Prostate gland (tissue), 2 donors: ENCODE results near the gene ZNF385D. TPM values are rescaled to one million over a fixed set of nuclear protein-coding genes. Genes with fewer than 3 reads are reported as not detected.

ENCODE experiments used
- DNase-seq: peaks from one replicate; pipeline ENCODE4 v3.0.0-alpha.2; 2019; ENCODE audit warnings: low spot score
- H3K27ac ChIP-seq, 2 donors: fragments of 200-600 bp; sonication (generic); 2 replicates each; pipeline ENCODE4 v1.5.1; 2017 to 2019
- H3K27me3 ChIP-seq: fragments of 200-600 bp; sonication (generic); replicated peaks from 2 replicates; pipeline ENCODE4 v1.5.1; 2019; ENCODE audit not compliant: insufficient read depth
- H3K36me3 ChIP-seq, 2 donors: fragments of 200-600 bp; sonication (generic); 1 replicate in 1 of 2; 2 replicates in 1 of 2; pipeline versions ENCODE4 v1.5.1 to v1.8.1; 2017 to 2019
- H3K4me1 ChIP-seq: fragments of 200-600 bp; sonication (generic); replicated peaks from 2 replicates; pipeline ENCODE4 v1.5.1; 2019
- H3K4me3 ChIP-seq, 2 donors: fragments of 200-600 bp; sonication (generic); 2 replicates each; pipeline ENCODE4 v1.5.1; 2017 to 2019
- H3K9me3 ChIP-seq: fragments of 200-600 bp; sonication (generic); 2 replicates; pipeline ENCODE4 v1.5.1; 2017
- POLR2A ChIP-seq: fragments of 450-650 bp; IDR thresholded peaks from one replicate; pipeline ENCODE4 v1.6.1; 2016; ENCODE audit warnings: antibody characterized with exemption, mild to moderate bottlenecking
- POLR2AphosphoS5 ChIP-seq: sonication (generic); formaldehyde crosslinking; IDR thresholded peaks from one replicate; pipeline ENCODE4 v1.6.1; 2017; ENCODE audit warnings: antibody characterized with exemption
- WGBS: methylation state at CpG from one replicate; pipeline ENCODE4 v1.1.5; 2018; 5-methylcytosine and 5-hydroxymethylcytosine counted together
- intact Hi-C: fragments of 100-400 bp; cut with DNase I; formaldehyde crosslinking; loops from one replicate; pipeline ENCODE4 v1.14.2; 2022
- total RNA-seq, 2 donors: library from RNA; depleted of rRNA; stranded (reverse); fragments of >200 nt; gene quantifications; one replicate each; pipeline ENCODE4 v1.1.0, GENCODE V29; 2016
- TF ChIP-seq, protein P1 (sequence below), 4 experiments: fragments of 200-600 bp in 2 of 4; fragments of 450-650 bp in 2 of 4; sonication (generic) in 2 of 4; IDR thresholded peaks; 1 replicate in 3 of 4; 2 replicates in 1 of 4; pipeline ENCODE4 v1.5.1; 2016 to 2019; ENCODE audit warnings: antibody characterized with exemption in 4 of 4, mild to moderate bottlenecking in 2 of 4, moderate library complexity in 2 of 4

ZNF385D gene
- total RNA-seq, 2 donors from 2014 or later = 1.0 to 5.9 TPM

DNA sequence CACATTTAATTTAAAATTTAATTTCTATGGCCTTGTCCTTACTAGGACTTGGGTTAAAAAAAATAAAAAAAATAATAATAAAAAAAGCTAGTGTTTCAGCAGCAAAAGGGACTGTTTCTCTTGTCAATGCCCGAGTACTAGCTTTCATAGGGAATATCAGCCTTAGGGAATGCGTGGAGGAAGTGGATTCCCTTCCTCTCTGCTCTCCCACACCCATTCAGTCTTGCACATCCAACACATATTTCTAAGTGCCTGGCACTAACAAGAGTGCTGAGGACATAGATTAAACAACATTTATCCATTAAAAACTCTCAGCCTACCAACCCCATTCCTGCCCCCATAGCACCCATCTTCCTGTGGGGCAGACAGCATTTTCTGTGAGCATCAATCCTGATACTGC, 6.2 kb downstream of the ZNF385D start:
- Histone ChIP-seq H3K4me3 (no peak overlapping the region), H3K36me3 (no peaks in the 10 kb centered on the region), H3K4me1 (no peaks in the 10 kb centered on the region), H3K9me3 (no peaks in the 10 kb centered on the region), H3K27me3 (no peaks in the 10 kb centered on the region), H3K27ac (no peak overlapping the region)
- WGBS = 75% methylated on average over 2 of the region's 2 CpGs
- no peak for TF ChIP-seq POLR2A
- no peak for DNase-seq
- intact Hi-C loops = no loop called here

DNA sequence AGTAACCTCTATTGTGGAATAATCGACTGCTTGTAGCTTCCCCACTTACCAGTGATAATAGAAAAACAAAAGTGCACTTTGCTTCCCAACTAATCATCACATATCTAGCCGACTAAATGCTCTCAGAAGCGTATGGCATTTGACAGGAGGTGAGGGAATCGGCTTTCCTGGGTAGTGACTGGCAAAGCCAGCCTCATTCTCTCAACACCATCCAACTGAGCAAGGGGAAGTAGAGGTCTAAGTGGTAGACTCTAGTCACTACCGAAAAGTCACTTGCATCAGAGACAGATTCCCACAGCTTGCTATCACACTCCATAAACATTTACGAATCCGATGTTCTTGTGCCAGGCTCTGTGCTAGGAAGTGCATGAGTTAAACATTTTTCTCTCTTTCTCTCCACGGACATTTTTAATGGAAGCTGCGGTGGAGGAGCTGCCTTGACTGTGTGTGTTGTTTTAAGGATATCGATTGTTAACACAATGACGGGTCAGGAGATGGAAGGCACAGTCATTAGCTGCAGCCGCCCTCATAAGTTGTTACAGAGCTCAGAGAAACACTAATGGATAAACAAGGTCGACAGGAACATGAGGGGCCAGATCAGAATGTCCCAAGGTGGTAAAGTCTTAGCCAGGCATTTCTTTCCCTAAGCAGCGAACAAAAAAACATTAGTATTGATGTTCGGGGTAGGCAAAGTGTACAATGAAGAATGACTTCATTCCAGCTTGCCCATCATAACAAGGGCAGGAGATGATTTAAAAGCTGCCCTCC, 11.9 kb downstream of the ZNF385D start:
- WGBS = 81% methylated on average over 15 of the region's 15 CpGs

DNA sequence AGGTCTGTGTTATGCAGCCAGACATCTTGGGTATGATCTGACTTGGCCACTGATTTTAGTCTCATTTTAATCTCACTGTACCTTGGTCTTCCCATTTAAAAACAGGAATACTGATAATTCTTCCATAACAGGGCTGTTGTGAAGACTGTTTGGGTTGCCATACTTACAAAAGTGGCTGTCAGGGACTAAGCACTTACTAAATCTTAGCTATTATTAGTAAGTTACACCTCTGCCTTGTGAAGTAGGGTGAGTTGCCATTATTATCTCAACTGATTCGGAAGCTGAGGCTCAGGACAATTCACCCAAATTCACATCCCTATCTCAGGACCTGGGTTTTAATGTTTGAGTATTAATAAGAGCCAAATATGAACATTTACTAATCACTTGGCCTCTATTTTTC, 12.7 kb downstream of the ZNF385D start:
- TF ChIP-seq POLR2A (no peak), POLR2AphosphoS5 (no peak)
- TF ChIP-seq, protein P1, sequence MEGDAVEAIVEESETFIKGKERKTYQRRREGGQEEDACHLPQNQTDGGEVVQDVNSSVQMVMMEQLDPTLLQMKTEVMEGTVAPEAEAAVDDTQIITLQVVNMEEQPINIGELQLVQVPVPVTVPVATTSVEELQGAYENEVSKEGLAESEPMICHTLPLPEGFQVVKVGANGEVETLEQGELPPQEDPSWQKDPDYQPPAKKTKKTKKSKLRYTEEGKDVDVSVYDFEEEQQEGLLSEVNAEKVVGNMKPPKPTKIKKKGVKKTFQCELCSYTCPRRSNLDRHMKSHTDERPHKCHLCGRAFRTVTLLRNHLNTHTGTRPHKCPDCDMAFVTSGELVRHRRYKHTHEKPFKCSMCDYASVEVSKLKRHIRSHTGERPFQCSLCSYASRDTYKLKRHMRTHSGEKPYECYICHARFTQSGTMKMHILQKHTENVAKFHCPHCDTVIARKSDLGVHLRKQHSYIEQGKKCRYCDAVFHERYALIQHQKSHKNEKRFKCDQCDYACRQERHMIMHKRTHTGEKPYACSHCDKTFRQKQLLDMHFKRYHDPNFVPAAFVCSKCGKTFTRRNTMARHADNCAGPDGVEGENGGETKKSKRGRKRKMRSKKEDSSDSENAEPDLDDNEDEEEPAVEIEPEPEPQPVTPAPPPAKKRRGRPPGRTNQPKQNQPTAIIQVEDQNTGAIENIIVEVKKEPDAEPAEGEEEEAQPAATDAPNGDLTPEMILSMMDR (IDR thresholded peaks at IDR 0.05) = no peak

More for the DNA sequence above, 11.9 kb downstream of the ZNF385D start:
- no peak for DNase-seq
- intact Hi-C loops = no loop called here
- no peaks in the 10 kb centered on the region for H3K36me3 ChIP-seq
- TF ChIP-seq POLR2A = no peak
- TF ChIP-seq, protein P1 (IDR thresholded peaks at IDR 0.05) = no peak
- TF ChIP-seq POLR2AphosphoS5 = no peak
- H3K9me3 ChIP-seq = no peaks in the 10 kb centered on the region
- H3K4me3 ChIP-seq = no peak overlapping the region
- no peaks in the 10 kb centered on the region for H3K4me1 ChIP-seq
- no peak overlapping the region for H3K27ac ChIP-seq
- no peaks in the 10 kb centered on the region for H3K27me3 ChIP-seq

DNA sequence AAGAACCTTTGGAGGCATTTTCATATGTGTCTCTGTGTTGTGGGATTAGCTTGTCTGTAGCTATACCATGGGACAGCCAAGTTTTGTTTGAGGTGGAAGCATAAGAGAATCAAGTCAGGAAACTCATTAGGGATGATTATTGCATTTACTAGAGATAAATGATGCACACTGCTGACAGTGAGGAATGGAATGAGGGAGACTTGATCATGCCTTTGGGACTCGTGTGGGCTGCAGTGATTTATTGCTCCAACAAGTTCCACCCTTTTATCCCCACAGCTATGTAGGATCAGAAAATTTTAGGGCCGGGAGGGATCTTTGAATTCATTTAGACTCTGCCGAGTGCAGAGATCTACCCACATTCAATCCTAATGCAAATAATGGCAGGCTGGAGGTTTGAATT, 16.3 kb downstream of the ZNF385D start:
- Histone ChIP-seq H3K27ac (no peak overlapping the region), H3K4me1 (no peaks in the 10 kb centered on the region), H3K4me3 (no peak overlapping the region), H3K9me3 (no peaks in the 10 kb centered on the region), H3K36me3 (no peaks in the 10 kb centered on the region), H3K27me3 (no peaks in the 10 kb centered on the region)
- DNase-seq = no peak
- TF ChIP-seq, protein P1 (IDR thresholded peaks at IDR 0.05) = no peak
- TF ChIP-seq POLR2AphosphoS5 = no peak
- no peak for TF ChIP-seq POLR2A
- WGBS = 43% methylated on average over 3 of the region's 3 CpGs
- intact Hi-C loops = no loop called here

More for the DNA sequence above, 12.7 kb downstream of the ZNF385D start:
- Histone ChIP-seq H3K27me3 (no peaks in the 10 kb centered on the region), H3K27ac (no peak overlapping the region), H3K4me1 (no peaks in the 10 kb centered on the region), H3K4me3 (no peak overlapping the region), H3K9me3 (no peaks in the 10 kb centered on the region), H3K36me3 (no peaks in the 10 kb centered on the region)
- 100% methylated on average over 1 of the region's 1 CpG for WGBS
- intact Hi-C loops = no loop called here
- DNase-seq = no peak

DNA sequence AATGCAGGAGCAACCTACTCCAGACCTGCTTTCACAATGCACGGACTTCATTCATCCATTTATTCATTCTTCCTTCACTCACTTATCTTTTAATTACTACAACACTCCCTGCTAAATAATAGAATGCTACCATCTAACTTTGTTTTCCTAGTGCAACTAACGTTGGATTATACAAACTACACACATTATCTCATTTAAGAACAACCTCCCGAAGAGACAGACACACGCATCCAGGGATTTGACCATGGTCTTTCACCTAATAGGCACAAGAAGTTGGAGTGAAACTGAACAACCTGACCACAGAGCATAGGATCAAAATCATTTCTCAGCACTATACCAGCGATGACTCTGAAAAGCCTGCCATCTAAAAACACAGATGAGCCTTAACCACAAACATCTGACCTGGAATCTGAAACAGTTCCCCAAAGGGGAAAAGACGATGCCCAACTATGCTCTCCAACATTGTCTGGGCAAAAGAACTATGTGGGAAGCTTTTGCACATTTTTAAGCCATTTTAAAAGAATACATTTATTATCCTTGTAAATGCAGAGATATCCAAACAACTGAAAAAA, 21.0 kb downstream of the ZNF385D start:
- 57% methylated on average over 6 of the region's 6 CpGs for WGBS

More for the DNA sequence above, 21.0 kb downstream of the ZNF385D start:
- TF ChIP-seq, protein P1 (IDR thresholded peaks at IDR 0.05) = no peak
- TF ChIP-seq POLR2AphosphoS5 = no peak
- TF ChIP-seq POLR2A = no peak
- intact Hi-C loops = no loop called here
- Histone ChIP-seq H3K27ac (no peak overlapping the region), H3K27me3 (no peaks in the 10 kb centered on the region), H3K9me3 (no peaks in the 10 kb centered on the region), H3K4me1 (no peaks in the 10 kb centered on the region), H3K4me3 (no peak overlapping the region), H3K36me3 (no peaks in the 10 kb centered on the region)
- DNase-seq = no peak
